OCI-LY1 (cell line): ENCODE data around the gene CNTFR.

ENCODE experiments used
- CTCF ChIP-seq: fragments of 200-600 bp; sonication (generic), shearing (Covaris generic); IDR thresholded peaks from 2 replicates; pipeline ENCODE4 v1.5.1; 2017; ENCODE audit warnings: mild to moderate bottlenecking, antibody characterized with exemption, low read length, moderate library complexity, mixed read lengths
- EZH2 ChIP-seq: fragments of 200-600 bp; sonication (generic), shearing (Covaris generic); IDR thresholded peaks from 2 replicates; pipeline ENCODE4 v1.8.0; 2017; ENCODE audit warnings: borderline replicate concordance, mixed run types, mild to moderate bottlenecking, antibody characterized with exemption, low read length, moderate library complexity, mixed read lengths

GRCh38 chr9:34568133-34568532 lies 21.4 kb downstream of the CNTFR start:
- no peak for TF ChIP-seq CTCF
- no peak for TF ChIP-seq EZH2
